GM12875 (cell line): ENCODE results near the gene FBXL15.
A peak's percentile ranks its signal among the peaks of the same experiment; 100 is the strongest.

ENCODE experiments used
- H3K4me3 ChIP-seq: one replicate; pipeline ENCODE4 v1.5.1; 2011; ENCODE audit warnings: low read depth, low read length, control low read depth
- TF ChIP-seq, protein P1 (sequence below): IDR thresholded peaks from 2 replicates; pipeline ENCODE4 v1.5.1; 2011; ENCODE audit warnings: low read depth, mild to moderate bottlenecking, control low read depth, inconsistent platforms, low read length, moderate library complexity, borderline replicate concordance; ENCODE audit not compliant: insufficient read depth

Gene FBXL15

DNA sequence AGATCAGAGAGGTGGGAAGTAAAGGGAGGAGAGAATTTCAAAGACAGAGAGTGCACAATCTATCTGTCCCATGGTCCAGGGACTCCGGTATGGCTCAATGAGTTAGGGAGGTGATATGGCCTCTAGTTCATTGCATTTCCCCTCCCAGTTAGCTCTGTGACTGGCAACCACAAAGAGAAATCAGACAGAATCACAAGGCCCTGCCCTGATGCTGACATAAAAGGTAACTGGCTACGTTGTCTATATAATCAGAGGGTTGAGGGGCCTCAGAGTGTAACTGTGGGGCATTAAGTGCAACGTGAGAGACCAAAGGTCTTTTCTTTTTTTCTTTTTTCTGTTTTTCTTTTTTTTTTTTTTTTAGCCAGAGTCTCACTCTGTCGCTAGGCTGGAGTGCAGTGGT is 38.0 kb downstream of the FBXL15 start:
- TF ChIP-seq, protein P1, sequence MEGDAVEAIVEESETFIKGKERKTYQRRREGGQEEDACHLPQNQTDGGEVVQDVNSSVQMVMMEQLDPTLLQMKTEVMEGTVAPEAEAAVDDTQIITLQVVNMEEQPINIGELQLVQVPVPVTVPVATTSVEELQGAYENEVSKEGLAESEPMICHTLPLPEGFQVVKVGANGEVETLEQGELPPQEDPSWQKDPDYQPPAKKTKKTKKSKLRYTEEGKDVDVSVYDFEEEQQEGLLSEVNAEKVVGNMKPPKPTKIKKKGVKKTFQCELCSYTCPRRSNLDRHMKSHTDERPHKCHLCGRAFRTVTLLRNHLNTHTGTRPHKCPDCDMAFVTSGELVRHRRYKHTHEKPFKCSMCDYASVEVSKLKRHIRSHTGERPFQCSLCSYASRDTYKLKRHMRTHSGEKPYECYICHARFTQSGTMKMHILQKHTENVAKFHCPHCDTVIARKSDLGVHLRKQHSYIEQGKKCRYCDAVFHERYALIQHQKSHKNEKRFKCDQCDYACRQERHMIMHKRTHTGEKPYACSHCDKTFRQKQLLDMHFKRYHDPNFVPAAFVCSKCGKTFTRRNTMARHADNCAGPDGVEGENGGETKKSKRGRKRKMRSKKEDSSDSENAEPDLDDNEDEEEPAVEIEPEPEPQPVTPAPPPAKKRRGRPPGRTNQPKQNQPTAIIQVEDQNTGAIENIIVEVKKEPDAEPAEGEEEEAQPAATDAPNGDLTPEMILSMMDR: no peak
- no peak overlapping the region for H3K4me3 ChIP-seq

- H3K4me3 ChIP-seq: peak overlapping the region; percentile 72
- TF ChIP-seq, protein P1: no peak
Measured at GRCh38 chr10:102460836-102461186, 40.2 kb downstream of the FBXL15 start.

GRCh38 chr10:102461187-102462054 is 40.8 kb downstream of the FBXL15 start:
- peak overlapping the region; percentile 72 for H3K4me3 ChIP-seq
- TF ChIP-seq, protein P1: no peak

DNA sequence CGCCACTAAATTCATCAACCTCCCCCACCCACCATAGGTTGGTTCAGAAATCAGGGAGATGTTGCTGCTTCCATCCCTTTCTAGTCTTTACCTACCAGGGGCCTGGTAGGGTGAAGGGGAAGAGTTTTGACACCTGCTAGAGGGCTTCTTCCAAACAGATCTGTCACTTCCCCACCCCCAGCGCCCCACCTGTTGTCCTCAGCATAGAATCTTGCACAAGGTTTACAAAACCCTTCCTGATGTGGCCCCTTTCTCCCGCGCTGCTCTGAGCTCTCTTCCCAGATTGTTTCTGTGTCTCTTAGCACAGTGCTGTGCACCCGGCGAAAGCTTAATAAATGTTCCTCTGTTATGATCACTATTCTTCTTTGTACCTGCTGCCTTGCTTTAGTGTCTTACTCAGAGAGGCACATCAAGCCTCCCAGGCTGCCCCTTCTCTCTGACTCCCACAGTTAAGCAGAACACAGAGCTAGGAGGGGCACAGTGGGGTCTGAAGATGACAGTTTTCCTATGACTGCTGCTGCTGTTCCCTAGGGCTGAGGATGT is 41.9 kb downstream of the FBXL15 start:
- no peak overlapping the region for H3K4me3 ChIP-seq
- TF ChIP-seq, protein P1: no peak

DNA sequence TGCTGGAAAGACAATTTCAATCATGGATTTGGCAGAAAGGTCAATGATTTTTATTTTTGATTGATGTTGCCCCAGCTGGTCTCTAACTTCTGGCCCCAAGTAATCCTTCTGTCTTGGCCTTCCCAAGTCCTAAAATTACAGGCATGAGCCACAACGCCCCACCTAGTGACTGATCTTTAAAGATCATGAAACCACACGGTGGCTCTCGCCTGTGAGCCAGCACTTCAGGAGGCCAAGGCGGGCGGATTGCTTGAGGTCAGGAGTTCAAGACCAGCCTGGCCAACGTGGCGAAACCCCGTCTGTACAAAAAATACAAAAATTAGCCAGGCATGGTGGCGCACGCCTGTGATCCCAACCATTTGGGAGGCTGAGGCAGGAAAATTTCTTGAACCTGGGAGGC is 43.3 kb downstream of the FBXL15 start:
- no peak overlapping the region for H3K4me3 ChIP-seq
- TF ChIP-seq, protein P1: no peak

GRCh38 chr10:102465466-102465865 is 44.8 kb downstream of the FBXL15 start:
- TF ChIP-seq, protein P1: no peak
- H3K4me3 ChIP-seq: no peak overlapping the region

DNA sequence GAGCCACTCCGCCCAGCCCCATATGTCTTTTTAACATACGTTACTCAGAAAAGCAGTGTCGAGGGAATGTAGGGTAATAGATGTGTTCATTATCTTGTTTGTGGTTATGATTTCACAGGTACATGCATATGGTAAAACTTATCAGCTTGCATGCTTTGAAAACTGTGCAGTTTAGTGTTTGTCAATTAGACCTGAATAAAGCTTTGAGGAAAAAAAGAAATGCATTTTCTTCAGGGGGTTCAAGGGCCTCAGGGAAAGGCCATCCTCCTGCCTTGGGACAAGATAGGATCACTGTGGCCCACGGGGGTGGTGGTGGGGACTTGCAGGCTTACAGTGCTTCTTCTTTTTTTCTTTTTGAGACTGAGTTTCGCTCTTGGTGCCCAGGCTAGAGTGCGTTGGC is 46.7 kb downstream of the FBXL15 start:
- H3K4me3 ChIP-seq: no peak overlapping the region
- TF ChIP-seq, protein P1: no peak
